GM15510 (cell line): Measurements from ENCODE around the gene ITPR1.

Experiments used
- POLR2A ChIP-seq: IDR thresholded peaks from 3 replicates; pipeline ENCODE4 v1.6.1; 2011; ENCODE audit warnings: borderline replicate concordance; ENCODE audit not compliant: insufficient read length; ENCODE audit errors: extremely low read depth

ITPR1 gene

GRCh38 chr3:4718179-4718736 lies 225.1 kb downstream of the ITPR1 start:
- TF ChIP-seq POLR2A = no peak

DNA sequence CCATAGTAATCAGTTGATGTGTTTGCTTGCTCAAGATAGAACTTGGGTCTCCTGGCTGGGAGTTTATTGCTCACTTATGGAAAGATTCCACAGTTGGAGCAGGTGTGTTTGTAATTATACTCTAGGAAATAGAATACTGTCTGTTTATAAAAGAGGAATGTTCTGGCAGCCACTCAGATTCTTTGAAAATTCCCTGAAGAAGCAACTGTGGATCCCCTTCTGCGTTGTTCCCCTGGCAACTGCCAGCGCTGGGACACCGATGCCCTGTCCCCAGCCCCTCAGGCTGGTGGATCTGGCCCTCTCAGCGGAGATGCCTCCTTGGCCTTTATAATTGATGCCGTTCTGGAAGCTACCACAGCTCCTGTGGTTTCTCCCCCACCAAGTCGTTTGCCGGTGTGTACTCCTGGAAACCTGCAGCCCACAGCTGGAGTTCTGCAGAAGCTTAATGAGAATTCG lies 225.9 kb downstream of the ITPR1 start:
- no peak for TF ChIP-seq POLR2A

GRCh38 chr3:4720316-4721075 lies 227.3 kb downstream of the ITPR1 start:
- no peak for TF ChIP-seq POLR2A

GRCh38 chr3:4721511-4721911 lies 228.4 kb downstream of the ITPR1 start:
- TF ChIP-seq POLR2A = no peak

DNA sequence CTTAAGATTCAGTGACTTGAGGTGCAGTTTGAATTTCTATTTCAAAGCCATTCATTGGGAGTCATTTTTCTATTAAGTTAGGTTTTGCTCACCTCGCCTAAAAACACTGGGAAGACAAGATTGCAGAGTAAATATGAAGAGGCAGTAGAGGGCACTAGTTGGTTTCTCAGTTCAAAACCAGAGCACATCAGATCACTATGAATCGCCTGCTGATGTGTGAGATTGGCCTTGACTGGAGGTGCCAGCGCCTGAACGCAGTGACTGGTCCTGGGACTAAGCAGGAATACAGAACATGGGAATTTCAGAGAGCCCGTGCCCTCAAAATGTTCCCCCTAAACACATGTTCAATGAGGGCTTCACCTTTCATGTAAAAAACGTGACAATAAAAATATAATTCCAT lies 229.0 kb downstream of the ITPR1 start:
- no peak for TF ChIP-seq POLR2A

- no peak for TF ChIP-seq POLR2A
Measured at GRCh38 chr3:4724051-4724629, 231.0 kb downstream of the ITPR1 start.

- TF ChIP-seq POLR2A = no peak
Measured at GRCh38 chr3:4726549-4726948, 233.4 kb downstream of the ITPR1 start.

GRCh38 chr3:4729061-4729973 lies 236.2 kb downstream of the ITPR1 start:
- no peak for TF ChIP-seq POLR2A

GRCh38 chr3:4730719-4731118 lies 237.6 kb downstream of the ITPR1 start:
- no peak for TF ChIP-seq POLR2A

DNA sequence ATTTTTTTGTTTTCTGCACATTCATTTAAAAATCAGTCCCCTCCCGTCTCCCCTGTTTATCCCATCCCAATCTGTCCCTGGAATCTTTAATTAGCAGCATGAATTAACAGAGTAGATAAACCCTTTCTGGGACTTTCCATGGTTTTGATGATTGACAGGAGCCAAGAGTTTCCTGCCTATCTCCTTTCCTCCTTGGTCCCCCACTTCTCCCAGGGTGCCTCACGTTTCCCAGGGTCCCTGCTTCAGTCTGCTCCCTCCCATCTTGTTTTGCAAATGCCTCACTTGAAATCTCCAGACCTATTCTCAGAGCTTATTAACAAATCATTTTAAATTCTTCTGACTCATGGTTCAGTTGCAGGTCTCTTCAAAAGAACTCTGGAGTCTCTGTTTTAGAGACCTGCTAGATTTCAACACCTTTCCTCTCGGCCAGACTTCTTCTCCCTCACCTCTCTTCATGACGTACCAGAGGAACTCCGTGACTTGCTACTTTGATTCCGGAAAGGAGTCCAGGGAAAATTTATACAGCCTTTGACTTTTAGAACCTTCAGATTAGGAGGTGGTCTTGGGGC lies 238.5 kb downstream of the ITPR1 start:
- TF ChIP-seq POLR2A = no peak

GRCh38 chr3:4732925-4733324 lies 239.8 kb downstream of the ITPR1 start:
- no peak for TF ChIP-seq POLR2A

- no peak for TF ChIP-seq POLR2A
Measured at GRCh38 chr3:4734454-4734853, 241.3 kb downstream of the ITPR1 start.

- no peak for TF ChIP-seq POLR2A
Measured at GRCh38 chr3:4735243-4735642, 242.1 kb downstream of the ITPR1 start.

DNA sequence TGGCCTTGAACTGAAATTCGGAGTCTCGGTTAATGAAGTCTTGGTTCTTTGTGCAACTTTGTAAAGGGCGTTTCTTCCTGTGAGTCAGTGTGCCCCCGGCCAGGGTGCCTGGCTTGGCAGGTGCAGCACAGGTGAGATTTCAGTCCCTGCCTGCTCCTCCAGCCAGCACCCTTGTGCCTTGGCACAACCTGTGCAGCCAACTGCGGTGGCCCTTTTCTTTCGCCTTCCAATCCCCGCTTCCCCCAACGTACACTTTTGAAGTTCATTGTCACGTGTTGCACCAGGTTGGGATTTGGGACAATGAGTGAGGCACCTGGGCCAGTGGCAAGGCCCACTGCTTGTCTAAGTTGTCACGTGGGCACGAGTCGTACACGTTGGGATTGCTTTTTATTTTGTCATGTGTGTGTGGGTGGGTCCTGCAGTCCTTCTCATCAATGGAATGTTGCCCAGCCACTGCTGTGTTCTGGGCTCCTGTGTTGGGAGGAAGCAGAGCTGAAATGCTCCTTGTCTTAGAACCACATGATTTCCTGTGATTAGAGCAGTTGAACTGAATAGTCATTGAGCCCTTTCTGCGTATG lies 243.2 kb downstream of the ITPR1 start:
- TF ChIP-seq POLR2A = no peak
